H4 (cell line): ENCODE results near the gene CLEC18A. TPM values are rescaled to one million over a fixed set of nuclear protein-coding genes. Genes with fewer than 3 reads are reported as not detected.
"Not testable (repeated sequence)": the region's sequence is repeated elsewhere in the genome, so short reads cannot be mapped to it uniquely, and the experiment has no call there.

Experiments
- DNase-seq: peaks from one replicate; pipeline ENCODE4 v3.0.0-alpha.2; 2015; ENCODE audit warnings: low spot score
- total RNA-seq: library from RNA; depleted of rRNA; stranded (reverse); fragments of >200 nt; shearing (Covaris generic); gene quantifications from 2 replicates; pipeline ENCODE4 v1.2.3, GENCODE V29; 2014; rRNA removed

Gene CLEC18A
- total RNA-seq, result 0.02 TPM in 1 of 2 replicates, not detected in the other

DNA sequence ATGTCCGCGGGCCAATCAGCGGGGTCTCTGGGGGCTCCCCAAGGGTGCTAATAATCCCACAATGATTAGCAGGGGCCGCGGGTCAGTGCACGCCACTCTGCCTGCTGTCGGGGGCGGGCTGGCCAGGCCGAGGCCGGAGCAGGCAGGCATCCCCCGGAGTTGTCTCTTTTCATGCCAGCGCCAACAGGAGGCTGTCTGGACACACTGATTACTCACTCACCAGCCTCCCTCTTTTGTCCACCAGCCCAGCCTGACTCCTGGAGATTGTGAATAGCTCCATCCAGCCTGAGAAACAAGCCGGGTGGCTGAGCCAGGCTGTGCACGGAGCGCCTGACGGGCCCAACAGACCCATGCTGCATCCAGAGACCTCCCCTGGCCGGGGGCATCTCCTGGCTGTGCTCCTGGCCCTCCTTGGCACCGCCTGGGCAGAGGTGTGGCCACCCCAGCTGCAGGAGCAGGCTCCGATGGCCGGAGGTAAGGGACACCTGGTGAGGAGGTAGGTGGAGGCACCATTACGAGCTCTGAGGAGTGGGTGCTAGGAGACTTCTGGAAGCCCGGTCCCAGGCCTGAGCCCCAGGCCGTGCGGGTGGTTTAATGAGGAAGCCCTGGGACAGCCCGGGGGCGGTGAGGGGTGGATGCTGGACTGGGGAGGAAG lies at the start of gene CLEC18A:
Gene CLEC18A, plus strand, starts transcription at position 318 of the 655 bp plus-strand sequence. Its CDS starts 33 bp downstream, at position 351.
- not testable (repeated sequence) for DNase-seq

DNA sequence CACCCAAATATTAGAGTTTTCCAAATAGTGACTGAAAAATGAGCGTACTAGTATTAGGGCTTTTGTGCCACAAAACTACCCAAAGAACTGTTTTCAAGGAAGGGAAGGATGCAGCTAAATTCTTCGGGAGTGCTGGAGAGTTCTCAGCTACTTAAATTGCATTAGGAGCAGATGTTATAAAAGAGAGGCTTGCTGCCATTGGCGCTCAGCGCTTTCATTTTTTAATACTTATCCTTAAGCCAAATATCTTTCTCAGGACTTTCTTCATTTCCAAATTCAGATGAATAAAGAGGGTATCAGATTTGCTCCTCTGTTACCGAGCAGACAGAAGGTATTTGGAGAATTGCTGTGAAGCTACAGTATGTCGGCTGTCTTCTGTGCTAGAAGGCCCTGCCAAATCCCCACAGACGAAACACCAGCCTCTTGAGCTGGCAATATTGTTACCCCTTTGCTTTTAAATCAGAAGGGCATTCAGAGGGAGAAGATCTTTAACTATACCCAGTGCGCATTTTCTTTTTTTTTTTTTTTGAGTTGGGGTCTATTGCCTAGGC lies 47.2 kb upstream of the CLEC18A start:
- DNase-seq, result no peak

- no peak for DNase-seq
Measured at GRCh38 chr16:69904495-69905170, 46.5 kb upstream of the CLEC18A start.

DNA sequence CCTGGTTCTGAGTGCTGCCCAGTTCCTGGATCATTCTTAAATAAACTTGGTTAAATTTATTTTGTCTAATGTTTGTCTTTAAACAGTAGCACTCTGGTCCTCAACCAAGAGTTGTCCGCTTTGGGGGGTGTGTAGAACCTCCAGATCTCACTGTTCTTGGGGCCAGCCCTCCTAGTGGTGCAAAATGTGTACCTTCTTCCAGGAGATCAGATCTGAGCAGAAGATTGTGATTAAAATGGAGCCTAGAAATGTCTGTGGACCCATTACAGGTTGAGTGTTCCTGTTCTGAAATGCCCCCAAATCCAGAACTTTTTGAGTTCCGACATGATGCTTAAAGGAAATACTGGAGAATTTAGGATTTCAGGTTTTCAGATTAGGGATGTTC lies 46.0 kb upstream of the CLEC18A start:
- DNase-seq, result no peak

DNA sequence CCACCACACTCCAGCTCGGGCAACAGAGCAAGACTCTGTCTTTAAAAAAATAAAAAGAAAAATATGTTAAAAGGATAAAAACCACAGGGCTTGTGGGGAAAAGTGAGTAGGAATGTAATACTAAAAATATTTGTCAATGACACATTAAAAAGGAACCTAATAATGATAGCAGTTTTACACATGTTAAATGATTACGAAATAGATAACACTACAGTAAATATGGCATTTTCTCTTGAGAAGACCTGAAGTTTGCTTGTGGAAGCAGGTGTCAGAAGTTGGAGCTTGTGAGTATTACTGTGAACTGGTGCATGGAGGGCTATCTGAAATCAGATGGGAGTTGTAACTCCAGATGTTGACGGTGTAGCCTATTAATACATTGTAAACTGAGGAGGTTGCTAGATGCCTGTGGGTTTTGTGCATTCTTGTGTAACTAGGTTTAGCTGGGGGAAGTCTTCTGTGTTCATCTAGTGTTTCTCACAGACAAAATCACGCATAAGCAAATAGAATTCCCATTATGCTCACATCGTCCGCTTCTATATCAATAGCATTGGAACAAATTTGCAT lies 44.2 kb upstream of the CLEC18A start:
- DNase-seq, result no peak

GRCh38 chr16:69909043-69909442 lies 42.1 kb upstream of the CLEC18A start:
- DNase-seq, result no peak

- DNase-seq, result no peak
Measured at GRCh38 chr16:69909760-69910159, 41.4 kb upstream of the CLEC18A start.

GRCh38 chr16:69910964-69911363 lies 40.2 kb upstream of the CLEC18A start:
- DNase-seq, result no peak

DNA sequence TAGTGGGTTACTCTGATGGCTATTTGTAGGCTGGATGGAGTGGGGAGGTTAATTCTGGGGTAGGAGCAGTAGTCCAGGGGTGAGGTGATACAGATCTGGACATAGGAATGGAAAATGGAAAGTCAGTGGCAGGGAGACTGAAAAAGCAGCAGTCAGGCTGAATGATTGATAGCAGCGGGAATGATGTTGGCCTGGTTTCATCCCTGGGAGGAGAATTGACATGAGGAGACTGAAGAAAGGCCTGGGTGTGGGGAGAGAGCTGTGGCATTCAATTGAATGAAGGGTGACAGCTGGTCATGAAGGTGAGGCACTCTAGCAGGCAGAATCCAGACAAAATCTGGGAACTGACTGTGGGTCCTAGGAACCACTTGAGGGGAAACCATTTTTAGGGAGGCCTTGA lies 34.7 kb upstream of the CLEC18A start:
- no peak for DNase-seq

GRCh38 chr16:69917311-69917710 lies 33.8 kb upstream of the CLEC18A start:
- no peak for DNase-seq

GRCh38 chr16:69917739-69918138 lies 33.4 kb upstream of the CLEC18A start:
- DNase-seq, result peak; percentile 67

- no peak for DNase-seq
Measured at GRCh38 chr16:69918241-69918640, 32.9 kb upstream of the CLEC18A start.

- DNase-seq, result no peak
Measured at GRCh38 chr16:69921127-69921526, 30.0 kb upstream of the CLEC18A start.

DNA sequence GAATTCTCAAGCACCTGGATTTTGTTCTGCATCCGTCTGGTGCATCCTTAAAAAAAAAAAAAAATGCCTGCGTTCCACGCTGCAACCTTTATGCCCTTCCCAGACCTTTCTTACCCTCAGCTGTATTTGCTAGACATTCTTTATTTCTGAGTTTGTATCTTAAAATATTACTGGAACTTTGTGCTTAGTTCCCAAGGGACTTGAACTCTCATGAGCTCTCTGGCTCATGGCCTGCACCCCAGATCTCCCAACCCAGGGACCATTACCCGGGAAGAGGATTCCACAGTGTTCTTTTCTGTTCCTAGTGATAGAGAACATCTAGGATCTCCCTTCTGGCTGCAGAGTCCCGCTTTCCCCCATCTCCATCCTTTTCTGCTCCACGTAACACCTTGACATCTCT lies 28.9 kb upstream of the CLEC18A start:
- no peak for DNase-seq

DNA sequence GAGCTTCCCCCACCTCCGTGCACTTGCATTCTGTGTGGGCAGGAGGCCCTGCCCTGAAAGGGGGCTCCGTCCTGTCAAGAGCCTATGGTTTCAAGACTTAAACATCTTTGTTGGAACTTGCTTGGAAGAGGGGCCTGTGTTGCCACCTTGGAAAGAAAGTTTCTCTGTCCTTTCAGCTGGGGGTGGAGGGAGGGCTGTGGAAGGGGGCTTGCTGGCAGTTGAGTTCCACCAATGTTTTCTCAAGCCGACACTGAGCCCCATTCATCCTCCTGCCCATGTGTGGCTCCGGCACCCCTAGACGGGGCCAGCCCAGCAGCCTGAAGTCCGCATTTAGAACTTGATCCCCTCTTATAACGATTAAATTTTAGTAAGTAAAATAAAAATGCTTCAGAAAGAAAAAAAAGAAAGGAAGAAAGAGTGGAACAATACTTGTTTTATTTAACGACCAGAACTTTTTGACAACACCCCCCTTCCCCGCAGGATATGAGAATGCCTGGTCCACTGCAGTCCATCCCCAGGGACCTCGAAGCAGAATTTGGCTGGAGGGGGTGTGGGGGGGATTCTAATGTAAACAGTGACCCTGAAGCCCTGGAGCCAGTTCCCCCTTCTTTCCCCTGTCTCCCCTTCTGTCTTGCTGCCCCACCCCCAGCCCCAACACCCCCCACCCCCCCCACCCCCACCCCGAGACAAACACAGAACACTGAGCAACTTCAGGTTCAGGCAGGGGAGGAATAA lies 26.9 kb upstream of the CLEC18A start:
- no peak for DNase-seq

DNA sequence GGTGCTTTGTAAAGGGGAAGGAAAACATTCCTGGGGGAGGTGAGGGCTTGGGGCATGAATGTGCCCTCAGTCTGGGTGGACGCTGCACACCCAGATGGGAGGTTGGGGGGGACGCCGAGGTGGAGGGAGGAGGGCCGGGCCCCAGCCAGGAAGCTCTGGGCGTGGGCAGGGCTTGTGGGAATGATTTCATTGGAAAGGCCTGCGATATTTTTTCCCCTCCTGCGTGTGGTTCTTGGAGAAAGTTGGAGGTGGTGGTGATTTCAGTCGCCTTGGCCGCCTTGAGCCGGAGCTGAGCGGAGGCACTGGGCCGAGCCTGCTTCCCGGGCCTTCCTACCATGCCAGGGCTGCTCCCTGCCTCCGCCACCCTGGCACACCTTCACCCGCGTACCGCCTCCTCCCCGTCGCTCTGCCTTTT lies 26.4 kb upstream of the CLEC18A start:
- no peak for DNase-seq

GRCh38 chr16:69925311-69925710 lies 25.8 kb upstream of the CLEC18A start:
- DNase-seq, result no peak

DNA sequence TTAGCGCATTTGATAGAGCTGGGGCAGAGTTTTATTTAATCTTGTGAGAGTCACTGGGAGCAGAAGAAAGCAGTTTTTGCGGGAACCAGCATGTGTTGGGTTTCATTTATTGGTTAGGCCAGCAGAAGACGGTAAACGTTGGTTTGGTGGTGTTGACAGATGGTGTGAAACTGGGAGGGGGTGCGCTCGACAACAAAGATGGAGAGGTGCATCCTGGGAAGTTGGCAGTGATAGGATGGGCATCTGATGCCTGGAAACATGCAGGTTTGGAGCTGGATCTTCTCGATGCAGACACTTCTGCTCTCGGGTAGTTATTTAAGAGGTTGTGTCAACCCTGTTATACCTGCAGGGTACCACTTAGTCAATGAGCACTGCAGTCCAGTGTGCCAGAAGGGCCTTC lies 24.9 kb upstream of the CLEC18A start:
- DNase-seq, result no peak

DNA sequence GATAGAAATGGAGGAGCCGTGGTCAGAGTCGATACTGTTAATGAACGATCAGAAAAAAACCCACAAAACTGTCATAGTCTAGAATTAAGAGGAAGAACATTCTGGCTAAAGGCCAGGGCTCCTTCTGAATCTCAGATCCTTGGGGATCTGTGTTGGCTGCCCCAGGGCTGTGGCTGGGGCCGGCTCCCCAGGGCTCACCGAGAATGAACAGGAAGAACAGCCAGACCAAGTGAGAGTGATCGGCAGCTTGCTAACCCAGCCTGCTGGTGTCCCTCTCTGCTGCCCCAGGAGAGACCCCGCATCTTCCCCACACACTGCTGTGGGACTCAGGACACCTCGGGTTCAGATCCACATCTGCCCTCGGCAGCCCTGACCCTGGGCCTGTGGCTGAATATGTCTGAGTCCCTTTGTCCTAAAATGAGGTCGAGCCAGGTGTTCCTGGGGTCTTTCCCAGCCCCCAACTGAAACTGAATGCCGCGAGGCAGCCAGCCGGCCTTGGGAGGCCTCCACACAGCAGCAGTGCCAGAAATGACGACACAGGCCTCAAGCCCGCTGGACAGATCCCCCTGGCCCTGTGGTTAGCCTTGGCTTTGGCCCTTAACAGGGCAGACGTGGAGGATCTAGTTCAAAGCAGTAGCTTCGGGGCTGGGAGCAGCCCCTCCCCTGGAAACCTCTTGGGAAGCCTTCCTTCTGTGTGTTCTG lies 23.9 kb upstream of the CLEC18A start:
- no peak for DNase-seq

DNA sequence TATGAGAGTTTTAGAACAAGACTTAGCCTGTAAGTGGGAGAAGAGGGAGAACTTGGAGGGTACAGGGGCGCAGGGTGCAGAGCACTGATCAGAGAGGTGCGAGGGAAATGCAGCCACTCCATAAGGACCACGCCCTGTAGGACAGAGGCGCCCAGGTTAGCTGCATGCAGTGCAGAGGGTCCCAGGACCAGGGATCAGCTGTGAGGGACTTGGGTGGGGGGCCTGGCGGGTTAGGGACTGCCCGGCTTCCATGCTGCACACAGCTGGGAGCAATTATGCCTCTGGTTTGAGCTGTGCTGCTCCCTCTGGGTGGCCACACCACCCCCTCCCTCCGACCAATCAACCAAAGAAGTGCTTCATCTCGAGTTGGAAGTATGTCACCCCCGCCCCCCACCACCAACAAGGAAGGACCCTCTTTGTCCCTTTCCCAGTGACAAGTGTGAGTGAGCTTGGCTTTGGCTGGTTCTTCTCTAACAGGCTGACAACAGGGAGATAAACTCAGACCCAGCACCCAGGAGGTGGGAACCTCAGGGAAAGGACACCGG lies 22.2 kb upstream of the CLEC18A start:
- DNase-seq, result no peak

GRCh38 chr16:69929480-69929879 lies 21.7 kb upstream of the CLEC18A start:
- no peak for DNase-seq
